Heart right ventricle (tissue), 16 donors: ENCODE data around the gene EFCAB12. TPM values are rescaled to one million over a fixed set of nuclear protein-coding genes. Genes with fewer than 3 reads are reported as not detected.

Source experiments
- ATAC-seq, 8 donors: fragments of 200-7000 bp; cut with Tn5 transposase; one replicate each; pipeline ENCODE4 v1.9.1; 2020; ENCODE audit warnings: mild to moderate bottlenecking in 8 of 8, moderate library complexity in 8 of 8, moderate number of reproducible peaks in 1 of 8
- DNase-seq, 2 donors: peaks; one replicate each; pipeline ENCODE4 v3.0.0-alpha.2; 2020
- H3K27ac ChIP-seq, 10 donors: fragments of 200-600 bp; sonication (generic) in 2 of 10; one replicate each; pipeline versions ENCODE4 v1.5.0 to v1.8.0; 2020 to 2022; ENCODE audit warnings: mild to moderate bottlenecking in 3 of 10
- H3K27me3 ChIP-seq, 7 donors: fragments of 200-600 bp; one replicate each; pipeline ENCODE4 v1.8.0; 2021 to 2022; ENCODE audit warnings: mild to moderate bottlenecking in 2 of 7
- H3K36me3 ChIP-seq, 9 donors: fragments of 200-600 bp; sonication (generic) in 1 of 9; one replicate each; pipeline versions ENCODE4 v1.5.0 to v1.8.0; 2020 to 2022; ENCODE audit warnings: mild to moderate bottlenecking in 2 of 9
- H3K4me1 ChIP-seq, 9 donors: fragments of 200-600 bp; sonication (generic) in 1 of 9; one replicate each; pipeline versions ENCODE4 v1.5.0 to v1.8.0; 2020 to 2022; ENCODE audit warnings: mild to moderate bottlenecking in 4 of 9
- H3K4me3 ChIP-seq, 10 donors: fragments of 200-600 bp; sonication (generic) in 2 of 10; one replicate each; pipeline versions ENCODE4 v1.5.0 to v1.8.0; 2020 to 2022; ENCODE audit warnings: mild to moderate bottlenecking in 7 of 10, moderate library complexity in 2 of 10
- H3K9me3 ChIP-seq, 11 donors: fragments of 200-600 bp in 10 of 11; sonication (generic) in 2 of 11; one replicate each; pipeline versions ENCODE4 v1.5.0 to v1.8.0; 2013 to 2022; ENCODE audit warnings: mild to moderate bottlenecking in 2 of 11, control low read depth in 1 of 11, moderate library complexity in 1 of 11
- WGBS, 2 donors: extraction: QIAGEN DNeasy Blood & Tissue Kit; methylation state at CpG; one replicate each; pipeline ENCODE4 v1.1.7; 2013; ENCODE audit warnings: inconsistent platforms in 1 of 2; 5-methylcytosine and 5-hydroxymethylcytosine counted together
- intact Hi-C, 10 donors: fragments of 100-400 bp; cut with DNase I; formaldehyde crosslinking; loops; one replicate each; pipeline versions ENCODE4 v1.11.1 to v1.14.2; 2022
- polyA plus RNA-seq, 2 donors: library from polyadenylated mRNA; stranded (reverse); fragments of 200-250 nt; gene quantifications; one replicate each; pipeline ENCODE4 v1.2.3, GENCODE V29; 2013
- total RNA-seq, 10 donors: library from RNA; stranded (reverse); fragmentation: NEBNext Ultra II Directional in 3 of 10; extraction: Animal tissue kit (Norgen Biotek cat#: 25700) in 3 of 10; gene quantifications; one replicate each; pipeline versions ENCODE4 v1.2.1 to v1.2.4, GENCODE V29; 2021 to 2023
- TF ChIP-seq, protein P1 (sequence below), 9 donors: fragments of 200-600 bp; sonication (generic) in 2 of 9; IDR thresholded peaks; one replicate each; pipeline versions ENCODE4 v1.5.0 to v1.8.0; 2021 to 2022; ENCODE audit warnings: antibody characterized with exemption in 9 of 9, mild to moderate bottlenecking in 5 of 9, moderate library complexity in 1 of 9
- donor health status: Arrhythmogenic right ventricular cardiomyopathy.
- donor health status: ischemic (EF 13 %, LVEDD 7.1; RV severe dilation, severe dysfunction).
- donor health status: healthy with polysubstance abuse.
- donor health status: DM: no; HTN: yes; CAD: no.
- donor health status: DM: no; HTN: no; CAD: no.
- donor health status: ischemic (EF 25% LVEDD 6.9; RV normal size, moderate dysfunction).
- donor health status: ischemic (EF 25% LVEDD 5.7; RV mildly dilated, moderate dysfunction).
- donor health status: healthy.
- donor health status: DM: yes; HTN: yes; CAD: no.
- donor health status: Ischemic cardiomyopathy.
- donor health status: ischemic (EF 35%, LVEDD 5.7; RV mildly dilated, moderate dysfunction).
- donor health status: nonischemic (EF 11% LVEDD 7.7; RV severe dilation, severe dysfunction).
- donor health status: DM: yes; HTN: yes; CAD: no.
- donor health status: PGD.
- donor health status: ischemic (EF 29% LVEDD 5.4; RV normal size, mild dysfunction).
- donor health status: nonischemic (EF 23%, LVEDD 6.1; RV moderate dilation, normal function).

EFCAB12 gene
- total and polyA plus RNA-seq, 12 donors = 0.10 to 0.23 (median 0.15) TPM; not detected in 7

DNA sequence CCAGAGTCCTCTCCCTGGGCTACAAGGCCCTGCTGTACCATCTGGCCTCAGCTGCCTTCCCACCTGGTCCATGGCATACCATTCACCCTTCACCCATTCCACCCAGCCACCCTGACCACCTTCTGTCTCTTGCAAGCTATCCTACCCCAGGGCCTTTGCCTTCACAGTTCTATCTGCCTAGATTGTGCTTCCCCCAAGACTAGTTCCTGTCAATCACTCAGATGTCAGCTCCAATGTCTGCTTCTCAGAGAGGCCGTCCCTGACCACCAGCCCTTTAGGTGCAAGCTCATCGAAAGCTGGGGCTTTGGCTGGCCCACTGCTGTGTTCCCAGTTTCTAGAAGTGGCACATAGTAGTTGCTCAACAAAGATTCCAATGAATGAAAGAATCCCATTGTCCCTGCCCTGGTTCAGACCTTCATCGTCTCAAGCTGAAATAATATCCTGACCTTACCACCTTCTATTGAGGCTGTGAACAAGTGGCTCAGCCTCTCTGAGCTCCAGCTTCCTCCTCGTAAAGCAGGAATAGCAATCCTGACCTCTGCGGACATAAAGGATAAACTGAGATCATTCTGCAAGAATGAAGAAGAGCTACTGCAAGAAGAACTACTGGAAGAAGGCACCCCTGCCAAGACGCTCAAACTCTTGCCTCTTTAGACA is 15.8 kb downstream of the EFCAB12 start:
- intact Hi-C loops = no loop called here

DNA sequence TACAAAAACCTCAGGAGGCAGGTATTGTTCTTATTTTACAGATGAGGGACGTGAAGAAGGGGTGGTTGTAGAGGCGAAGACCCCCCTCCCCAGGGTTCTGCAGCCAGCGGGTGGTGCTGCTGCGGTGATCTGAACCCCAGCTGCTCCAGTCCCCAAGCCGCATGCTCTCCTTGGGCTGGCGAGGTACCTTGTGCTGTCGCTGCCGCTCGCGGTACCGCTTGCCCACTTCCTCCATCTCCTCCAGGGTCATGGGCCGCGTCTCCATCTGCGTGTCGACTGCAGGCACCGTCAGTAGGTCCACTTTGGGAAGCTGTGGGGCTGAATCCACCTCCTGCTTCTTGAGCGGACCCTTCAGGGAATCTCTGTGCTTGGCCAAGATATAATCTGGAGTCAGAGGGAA is 17.5 kb downstream of the EFCAB12 start:
- DNase-seq = no peak
- intact Hi-C loops = no loop called here

More for the DNA sequence above, 15.8 kb downstream of the EFCAB12 start:
- Histone ChIP-seq H3K4me3 (no peak overlapping the region), H3K27me3 (no peaks in the 10 kb centered on the region), H3K27ac (peak overlapping the region in 3 of 10 donors; percentile 44 to 55 (median 47)), H3K4me1 (peaks cover 0 to 41% (median 16%) of the 10 kb centered on the region in 9 donors), H3K9me3 (no peaks in the 10 kb centered on the region), H3K36me3 (no peaks in the 10 kb centered on the region)
- DNase-seq = no peak
- TF ChIP-seq, protein P1, sequence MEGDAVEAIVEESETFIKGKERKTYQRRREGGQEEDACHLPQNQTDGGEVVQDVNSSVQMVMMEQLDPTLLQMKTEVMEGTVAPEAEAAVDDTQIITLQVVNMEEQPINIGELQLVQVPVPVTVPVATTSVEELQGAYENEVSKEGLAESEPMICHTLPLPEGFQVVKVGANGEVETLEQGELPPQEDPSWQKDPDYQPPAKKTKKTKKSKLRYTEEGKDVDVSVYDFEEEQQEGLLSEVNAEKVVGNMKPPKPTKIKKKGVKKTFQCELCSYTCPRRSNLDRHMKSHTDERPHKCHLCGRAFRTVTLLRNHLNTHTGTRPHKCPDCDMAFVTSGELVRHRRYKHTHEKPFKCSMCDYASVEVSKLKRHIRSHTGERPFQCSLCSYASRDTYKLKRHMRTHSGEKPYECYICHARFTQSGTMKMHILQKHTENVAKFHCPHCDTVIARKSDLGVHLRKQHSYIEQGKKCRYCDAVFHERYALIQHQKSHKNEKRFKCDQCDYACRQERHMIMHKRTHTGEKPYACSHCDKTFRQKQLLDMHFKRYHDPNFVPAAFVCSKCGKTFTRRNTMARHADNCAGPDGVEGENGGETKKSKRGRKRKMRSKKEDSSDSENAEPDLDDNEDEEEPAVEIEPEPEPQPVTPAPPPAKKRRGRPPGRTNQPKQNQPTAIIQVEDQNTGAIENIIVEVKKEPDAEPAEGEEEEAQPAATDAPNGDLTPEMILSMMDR (IDR thresholded peaks at IDR 0.05) = no peak
- 79 to 82% methylated on average over 6 of the region's 6 CpGs for WGBS, 2 donors
- no peak for ATAC-seq

DNA sequence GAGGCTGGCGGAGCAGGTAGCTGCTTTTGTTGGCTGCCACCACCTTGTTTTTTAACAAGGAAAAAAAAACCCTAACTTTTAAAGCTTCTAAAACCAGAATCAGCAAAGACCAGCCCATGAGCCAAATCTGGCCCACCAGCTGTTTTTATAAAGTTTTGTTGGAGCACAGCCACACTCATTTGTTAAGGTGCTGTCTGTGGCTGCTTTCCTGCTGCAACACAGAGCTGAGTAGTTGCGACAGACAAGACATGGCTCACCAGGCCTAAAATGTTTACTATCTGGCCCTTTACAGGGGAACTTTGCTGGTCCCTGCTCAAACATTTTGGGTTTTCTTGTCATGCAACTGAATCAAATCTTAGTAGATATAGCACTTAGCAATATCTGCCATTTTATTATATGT is 18.9 kb downstream of the EFCAB12 start:
- Histone ChIP-seq H3K9me3 (no peaks in the 10 kb centered on the region), H3K27ac (no peak overlapping the region), H3K27me3 (no peaks in the 10 kb centered on the region), H3K4me3 (no peak overlapping the region), H3K36me3 (no peaks in the 10 kb centered on the region), H3K4me1 (peaks cover 0 to 21% (median 10%) of the 10 kb centered on the region in 9 donors)
- intact Hi-C loops = no loop called here
- DNase-seq = no peak
- no peak for ATAC-seq
- WGBS, 2 donors = 69% methylated on average over 2 of the region's 2 CpGs
- TF ChIP-seq, protein P1 (IDR thresholded peaks at IDR 0.05) = no peak

More for the DNA sequence above, 17.5 kb downstream of the EFCAB12 start:
- ATAC-seq = no peak
- H3K9me3 ChIP-seq = no peaks in the 10 kb centered on the region
- H3K27ac ChIP-seq = no peak overlapping the region
- no peak overlapping the region for H3K4me3 ChIP-seq
- 86 to 92% methylated on average over 17 of the region's 17 CpGs for WGBS, 2 donors
- TF ChIP-seq, protein P1 (IDR thresholded peaks at IDR 0.05) = no peak
- H3K36me3 ChIP-seq = no peaks in the 10 kb centered on the region
- H3K27me3 ChIP-seq = no peaks in the 10 kb centered on the region
- H3K4me1 ChIP-seq = peaks cover 0 to 27% (median 10%) of the 10 kb centered on the region in 9 donors

DNA sequence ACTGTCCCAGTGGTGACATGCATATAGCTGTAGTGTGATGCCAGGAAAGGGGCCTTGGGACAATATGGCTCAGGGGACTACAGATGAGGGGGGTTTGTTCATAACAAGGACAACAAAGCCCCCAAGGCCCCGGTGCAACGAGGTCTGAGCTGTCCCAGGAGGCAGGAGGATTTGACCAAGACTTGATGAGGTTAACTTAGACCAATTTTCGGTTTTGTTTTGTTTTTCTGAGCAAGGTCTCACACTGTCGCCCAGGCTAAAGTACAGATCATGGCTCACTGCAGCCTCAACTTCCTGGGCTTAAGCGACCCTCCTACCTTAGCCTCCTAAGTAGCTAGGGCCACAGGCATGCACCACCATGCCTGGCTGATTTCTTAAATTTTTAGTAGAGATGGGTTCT is 23.8 kb downstream of the EFCAB12 start:
- DNase-seq (no peak), ATAC-seq (no peak)
- Histone ChIP-seq H3K36me3 (no peaks in the 10 kb centered on the region), H3K4me3 (no peak overlapping the region), H3K27ac (no peak overlapping the region), H3K4me1 (peaks cover 0 to 5% (median 0%) of the 10 kb centered on the region in 9 donors), H3K9me3 (no peaks in the 10 kb centered on the region), H3K27me3 (no peaks in the 10 kb centered on the region)
- intact Hi-C loops = no loop called here
- WGBS, 2 donors = 80 to 83% methylated on average over 5 of the region's 5 CpGs
- TF ChIP-seq, protein P1 (IDR thresholded peaks at IDR 0.05) = no peak
